Neural crest cell (in vitro differentiated cells): ENCODE data around the gene CEP131. TPM values are rescaled to one million over a fixed set of nuclear protein-coding genes. Genes with fewer than 3 reads are reported as not detected.

Experiments used
- DNase-seq: peaks from one replicate; pipeline ENCODE4 v3.0.0; 2021; ENCODE audit warnings: low read depth, mixed read lengths, low spot score
- H3K27ac Mint-ChIP-seq: one replicate; pipeline ENCODE4 v1.8.0; 2021; ENCODE audit warnings: mild to moderate bottlenecking, mixed read lengths; ENCODE audit not compliant: unreplicated experiment
- H3K27me3 Mint-ChIP-seq: 2 replicates; pipeline ENCODE4 v1.8.0; 2021; ENCODE audit warnings: low read depth, mild to moderate bottlenecking, mixed read lengths
- H3K36me3 Mint-ChIP-seq: 2 replicates; pipeline ENCODE4 v1.8.0; 2021; ENCODE audit warnings: low read depth, mild to moderate bottlenecking, mixed read lengths
- H3K4me1 Mint-ChIP-seq: 2 replicates; pipeline ENCODE4 v1.8.0; 2021; ENCODE audit warnings: mixed read lengths
- H3K4me3 Mint-ChIP-seq: one replicate; pipeline ENCODE4 v1.8.0; 2021; ENCODE audit warnings: mild to moderate bottlenecking, mixed read lengths
- H3K9me3 Mint-ChIP-seq: 2 replicates; pipeline ENCODE4 v1.8.0; 2021; ENCODE audit warnings: mixed read lengths
- CTCF ChIP-seq: fragments of 200-600 bp; sonication (generic); conservative IDR thresholded peaks from 2 replicates; pipeline ENCODE4 v1.5.0; 2021; ENCODE audit warnings: antibody characterized with exemption, mild to moderate bottlenecking
- total RNA-seq: library from RNA; stranded (reverse); gene quantifications from 2 replicates; pipeline ENCODE4 v1.2.1, GENCODE V29; 2021

CEP131 gene
- total RNA-seq, 1 donor from 2014 or later: 42.5 TPM

- Mint-ChIP-seq H3K27me3 (no peaks in the 10 kb centered on the region), H3K9me3 (peaks cover 5% of the 10 kb centered on the region), H3K27ac (no peak overlapping the region), H3K4me3 (no peak overlapping the region), H3K36me3 (no peaks in the 10 kb centered on the region), H3K4me1 (no peaks in the 10 kb centered on the region)
- TF ChIP-seq CTCF: no peak
- DNase-seq: no peak
Observed at GRCh38 chr17:81143200-81143527, 79.6 kb downstream of the CEP131 start.

GRCh38 chr17:81142301-81143199 lies 80.2 kb downstream of the CEP131 start:
- DNase-seq: peak; percentile 75
- peak; percentile 76 for TF ChIP-seq CTCF
- Mint-ChIP-seq H3K4me3 (no peak overlapping the region), H3K4me1 (no peaks in the 10 kb centered on the region), H3K27me3 (no peaks in the 10 kb centered on the region), H3K9me3 (peaks cover 8% of the 10 kb centered on the region), H3K27ac (no peak overlapping the region), H3K36me3 (no peaks in the 10 kb centered on the region)

- Mint-ChIP-seq H3K36me3 (no peaks in the 10 kb centered on the region), H3K4me3 (no peak overlapping the region), H3K27me3 (no peaks in the 10 kb centered on the region), H3K4me1 (no peaks in the 10 kb centered on the region), H3K27ac (no peak overlapping the region), H3K9me3 (peaks cover 8% of the 10 kb centered on the region)
- no peak for TF ChIP-seq CTCF
- no peak for DNase-seq
Observed at GRCh38 chr17:81140695-81141094, 82.1 kb downstream of the CEP131 start.

- Mint-ChIP-seq H3K27me3 (no peaks in the 10 kb centered on the region), H3K27ac (peak overlapping the region; percentile 27), H3K4me1 (no peaks in the 10 kb centered on the region), H3K36me3 (no peaks in the 10 kb centered on the region), H3K9me3 (peaks cover 8% of the 10 kb centered on the region), H3K4me3 (no peak overlapping the region)
- DNase-seq: no peak
- no peak for TF ChIP-seq CTCF
Observed at GRCh38 chr17:81140018-81140417, 82.7 kb downstream of the CEP131 start.

Other genes with a start within 250 kb of the CEP131 start
- gene CHMP6, start 231.1 kb downstream of the CEP131 start, total RNA-seq: 32.7 and 33.2 TPM in 2 replicates
- gene BAIAP2, start 187.8 kb downstream of the CEP131 start, total RNA-seq: 47.5 and 53.6 TPM in 2 replicates
- gene PVALEF, start 57.5 kb downstream of the CEP131 start, total RNA-seq: not detected in 2 replicates
- gene AATK, start 56.7 kb downstream of the CEP131 start, total RNA-seq: 6.0 and 6.7 TPM in 2 replicates
- 36.9 and 40.4 TPM in 2 replicates for gene TEPSIN, start 16.1 kb upstream of the CEP131 start, total RNA-seq
- 54.5 and 68.2 TPM in 2 replicates for gene NDUFAF8, start 16.4 kb upstream of the CEP131 start, total RNA-seq
- 59.6 and 63.3 TPM in 2 replicates for gene SLC38A10, start 72.3 kb upstream of the CEP131 start, total RNA-seq
- gene BAHCC1, start 172.5 kb upstream of the CEP131 start, total RNA-seq: 57.4 and 61.3 TPM in 2 replicates